Panc1 (cell line): Measurements from ENCODE around the gene CPA2. TPM values are rescaled to one million over a fixed set of nuclear protein-coding genes. Genes with fewer than 3 reads are reported as not detected.

Source experiments
- ATAC-seq: fragments of 200-7000 bp; cut with Tn5 transposase; 2 replicates; pipeline ENCODE4 v1.9.1; 2020; ENCODE audit warnings: mild to moderate bottlenecking, moderate library complexity
- BruUV-seq: library from RNA; stranded (reverse); fragments of 400-500 nt; replicated peaks from 2 replicates; lab custom pipeline; 2021; lab: Mats Ljungman, UMichigan
- CTCF ChIA-PET: fragments of 300-600 bp; sonication (Branson Sonifier 250); formaldehyde crosslinking; loops from one replicate; lab custom pipeline; 2022; ENCODE audit warnings: antibody characterized with exemption; lab: Charles Lee
- POLR2A ChIA-PET: fragments of 300-600 bp; sonication (Branson Sonifier 250); formaldehyde crosslinking; loops from one replicate; lab custom pipeline; 2022; ENCODE audit warnings: antibody characterized with exemption; lab: Charles Lee
- DNase-seq: peaks from one replicate; pipeline ENCODE4 v3.0.0-alpha.2; 2010; ENCODE audit warnings: low read depth, low spot score
- H3K27ac ChIP-seq: 2 replicates; pipeline ENCODE4 v1.5.1; 2011; ENCODE audit warnings: mild to moderate bottlenecking, low read length, inconsistent platforms
- H3K27me3 ChIP-seq: fragments of 200-500 bp; sonication (Bioruptor generic); 2 replicates; pipeline ENCODE4 v1.6.0; 2014; ENCODE audit warnings: low read length, inconsistent platforms; ENCODE audit not compliant: control insufficient read depth, insufficient read depth
- H3K36me3 ChIP-seq: fragments of 200-500 bp; sonication (Bioruptor generic); 2 replicates; pipeline ENCODE4 v1.5.1; 2014; ENCODE audit warnings: inconsistent platforms, mild to moderate bottlenecking, low read length, moderate library complexity; ENCODE audit not compliant: control insufficient read depth, insufficient read depth
- H3K4me1 ChIP-seq: 2 replicates; pipeline ENCODE4 v1.5.1; 2011; ENCODE audit warnings: inconsistent platforms, mild to moderate bottlenecking, low read length, moderate library complexity; ENCODE audit not compliant: control insufficient read depth, insufficient read depth
- H3K4me3 ChIP-seq, 2 experiments: 2 replicates each; pipeline ENCODE4 v1.5.1; 2011 to 2012; ENCODE audit warnings: low read depth in 2 of 2, low read length in 2 of 2, mild to moderate bottlenecking in 2 of 2, inconsistent platforms in 1 of 2, moderate library complexity in 1 of 2
- H3K9me3 ChIP-seq: fragments of 200-500 bp; sonication (Bioruptor generic); 2 replicates; pipeline ENCODE4 v1.5.1; 2014; ENCODE audit warnings: low read depth, mild to moderate bottlenecking, inconsistent platforms, low read length, moderate library complexity; ENCODE audit not compliant: control insufficient read depth, insufficient read depth
- CTCF ChIP-seq: fragments of 450-650 bp; IDR thresholded peaks from 2 replicates; pipeline ENCODE4 v1.5.1; 2017; ENCODE audit warnings: mild to moderate bottlenecking
- POLR2AphosphoS5 ChIP-seq: IDR thresholded peaks from 2 replicates; pipeline ENCODE4 v1.6.1; 2012; ENCODE audit warnings: mild to moderate bottlenecking, low read depth, low read length, moderate library complexity
- SIN3A ChIP-seq: IDR thresholded peaks from 2 replicates; pipeline ENCODE4 v1.6.1; 2012; ENCODE audit warnings: low read depth, mild to moderate bottlenecking, low read length, moderate library complexity, borderline replicate concordance; ENCODE audit not compliant: insufficient read depth
- TCF7L2 ChIP-seq: IDR thresholded peaks from 2 replicates; pipeline ENCODE4 v1.6.1; 2011; ENCODE audit warnings: mild to moderate bottlenecking, low read depth, low read length, inconsistent platforms
- in situ Hi-C: cut with HindIII; loops from 2 replicates; pipeline ENCODE4 v1.10.0; 2016; ENCODE audit warnings: low sequenced_read_pairs, low pct_unique_long_range_greater_than_20kb
- intact Hi-C: fragments of 100-400 bp; cut with micrococcal nuclease; formaldehyde crosslinking; loops from one replicate; pipeline ENCODE4 v1.10.0; 2022; ENCODE audit not compliant: unreplicated experiment
- total RNA-seq: library from RNA; stranded (reverse); gene quantifications from one replicate; pipeline ENCODE4 v1.2.1, GENCODE V29; 2021; ENCODE audit not compliant: unreplicated experiment
- TF ChIP-seq, protein P1 (sequence below), 2 experiments: IDR thresholded peaks; 2 replicates each; pipeline ENCODE4 v1.6.1; 2011 to 2012; ENCODE audit warnings: low read depth in 2 of 2, control low read depth in 1 of 2, low read length in 1 of 2, mild to moderate bottlenecking in 1 of 2, moderate library complexity in 1 of 2; ENCODE audit not compliant: insufficient read depth in 1 of 2

Gene CPA2
- total RNA-seq, 1 experiment from 2014 or later, result 0.87 TPM

DNA sequence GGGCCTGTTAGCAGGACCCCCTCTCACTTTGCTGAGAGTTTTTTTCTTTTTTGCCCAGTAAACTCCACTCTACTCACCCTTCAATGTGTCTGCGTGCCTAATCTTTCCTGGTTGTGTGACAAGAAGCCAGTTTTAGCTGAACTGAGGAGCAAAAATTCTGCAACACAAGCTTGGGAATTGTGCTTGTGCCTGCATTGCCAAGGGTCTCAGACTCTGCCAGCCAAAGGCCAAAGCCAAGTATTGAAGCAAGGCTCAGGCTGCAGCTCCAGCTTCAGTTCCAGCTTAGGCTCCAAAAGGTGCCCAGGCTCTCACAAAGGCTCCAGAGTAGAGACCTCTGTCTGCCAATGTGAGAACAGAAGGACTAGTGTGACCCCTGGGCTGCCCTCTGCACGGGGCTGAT is 4.2 kb upstream of the CPA2 start:
- no peaks in the 10 kb centered on the region for H3K4me1 ChIP-seq
- TF ChIP-seq CTCF (no peak), POLR2AphosphoS5 (no peak), TCF7L2 (no peak), SIN3A (no peak)
- TF ChIP-seq, protein P1, sequence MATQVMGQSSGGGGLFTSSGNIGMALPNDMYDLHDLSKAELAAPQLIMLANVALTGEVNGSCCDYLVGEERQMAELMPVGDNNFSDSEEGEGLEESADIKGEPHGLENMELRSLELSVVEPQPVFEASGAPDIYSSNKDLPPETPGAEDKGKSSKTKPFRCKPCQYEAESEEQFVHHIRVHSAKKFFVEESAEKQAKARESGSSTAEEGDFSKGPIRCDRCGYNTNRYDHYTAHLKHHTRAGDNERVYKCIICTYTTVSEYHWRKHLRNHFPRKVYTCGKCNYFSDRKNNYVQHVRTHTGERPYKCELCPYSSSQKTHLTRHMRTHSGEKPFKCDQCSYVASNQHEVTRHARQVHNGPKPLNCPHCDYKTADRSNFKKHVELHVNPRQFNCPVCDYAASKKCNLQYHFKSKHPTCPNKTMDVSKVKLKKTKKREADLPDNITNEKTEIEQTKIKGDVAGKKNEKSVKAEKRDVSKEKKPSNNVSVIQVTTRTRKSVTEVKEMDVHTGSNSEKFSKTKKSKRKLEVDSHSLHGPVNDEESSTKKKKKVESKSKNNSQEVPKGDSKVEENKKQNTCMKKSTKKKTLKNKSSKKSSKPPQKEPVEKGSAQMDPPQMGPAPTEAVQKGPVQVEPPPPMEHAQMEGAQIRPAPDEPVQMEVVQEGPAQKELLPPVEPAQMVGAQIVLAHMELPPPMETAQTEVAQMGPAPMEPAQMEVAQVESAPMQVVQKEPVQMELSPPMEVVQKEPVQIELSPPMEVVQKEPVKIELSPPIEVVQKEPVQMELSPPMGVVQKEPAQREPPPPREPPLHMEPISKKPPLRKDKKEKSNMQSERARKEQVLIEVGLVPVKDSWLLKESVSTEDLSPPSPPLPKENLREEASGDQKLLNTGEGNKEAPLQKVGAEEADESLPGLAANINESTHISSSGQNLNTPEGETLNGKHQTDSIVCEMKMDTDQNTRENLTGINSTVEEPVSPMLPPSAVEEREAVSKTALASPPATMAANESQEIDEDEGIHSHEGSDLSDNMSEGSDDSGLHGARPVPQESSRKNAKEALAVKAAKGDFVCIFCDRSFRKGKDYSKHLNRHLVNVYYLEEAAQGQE (IDR thresholded peaks at IDR 0.05; ENCODE audit: insufficient read depth in 1 of 2, low read depth in 2 of 2, low read length in 1 of 2), result no peak
- CTCF ChIA-PET, result no interaction called here
- POLR2A ChIA-PET, result no interaction called here
- no peaks in the 10 kb centered on the region for H3K27me3 ChIP-seq
- H3K4me3 ChIP-seq, result no peak overlapping the region
- BruUV-seq, result no TSS peak
- in situ Hi-C loops, result no loop called here
- DNase-seq (no peak), ATAC-seq (no peak)
- H3K27ac ChIP-seq, result no peak overlapping the region
- peaks cover 14% of the 10 kb centered on the region; the same call in 1 of the 2 replicates for H3K9me3 ChIP-seq
- intact Hi-C loops, result no loop called here
- H3K36me3 ChIP-seq, result no peaks in the 10 kb centered on the region

- in situ Hi-C loops (no loop called here), intact Hi-C loops (no loop called here)
- Histone ChIP-seq H3K9me3 (peaks cover 10% of the 10 kb centered on the region; the same call in 1 of the 2 replicates), H3K27me3 (no peaks in the 10 kb centered on the region), H3K27ac (no peak overlapping the region), H3K4me1 (no peaks in the 10 kb centered on the region), H3K36me3 (no peaks in the 10 kb centered on the region), H3K4me3 (no peak overlapping the region)
- TF ChIP-seq, protein P1 (IDR thresholded peaks at IDR 0.05; ENCODE audit: insufficient read depth in 1 of 2, low read depth in 2 of 2, low read length in 1 of 2), result no peak
- TF ChIP-seq POLR2AphosphoS5 (no peak), TCF7L2 (no peak), SIN3A (no peak), CTCF (no peak)
- DNase-seq, result no peak
- ChIA-PET CTCF (no interaction called here), POLR2A (interaction anchor here (0.5 kb wide), 1 partner anchor 154 kb away, joined by 4 read pairs; no protein-coding TSS in a partner anchor)
- no TSS peak for BruUV-seq
- no peak for ATAC-seq
These were observed 3.5 kb upstream of the CPA2 start for GRCh38 chr7:130263130-130263529.
